MCF 10A (cell line): ENCODE data around the gene SCLT1. TPM values are rescaled to one million over a fixed set of nuclear protein-coding genes. Genes with fewer than 3 reads are reported as not detected.

ENCODE experiments used
- BruUV-seq: library from RNA; stranded (reverse); fragments of 400-500 nt; replicated peaks from 2 replicates; lab custom pipeline; 2021; lab: Mats Ljungman, UMichigan
- CTCF ChIA-PET: fragments of 300-600 bp; sonication (Branson Sonifier 250); formaldehyde crosslinking; extraction: SDS; loops from one replicate; lab custom pipeline; 2021; ENCODE audit warnings: antibody characterized with exemption, inconsistent platforms; lab: Yijun Ruan, JAX
- POLR2A ChIA-PET: fragments of 300-600, 350-650 bp; sonication (Branson Sonifier 250); formaldehyde crosslinking; extraction: SDS; loops from one replicate; lab custom pipeline; 2020; ENCODE audit warnings: antibody characterized with exemption, inconsistent platforms; lab: Yijun Ruan, JAX
- DNase-seq: peaks from one replicate; pipeline ENCODE4 v3.0.0-alpha.2; 2018; ENCODE audit not compliant: unreplicated experiment
- H3K27ac Mint-ChIP-seq: one replicate; pipeline ENCODE4 v1.8.0; 2022; ENCODE audit warnings: mild to moderate bottlenecking, low read depth, mixed read lengths; ENCODE audit not compliant: unreplicated experiment
- H3K27me3 Mint-ChIP-seq: one replicate; pipeline ENCODE4 v1.8.0; 2022; ENCODE audit warnings: mixed read lengths; ENCODE audit not compliant: insufficient read depth, unreplicated experiment
- H3K36me3 Mint-ChIP-seq: one replicate; pipeline ENCODE4 v1.8.0; 2022; ENCODE audit warnings: mild to moderate bottlenecking, moderate library complexity, mixed read lengths; ENCODE audit not compliant: insufficient read depth, unreplicated experiment
- H3K4me1 Mint-ChIP-seq: one replicate; pipeline ENCODE4 v1.8.0; 2022; ENCODE audit warnings: mixed read lengths; ENCODE audit not compliant: insufficient read depth, unreplicated experiment
- H3K4me3 Mint-ChIP-seq: one replicate; pipeline ENCODE4 v1.8.0; 2022; ENCODE audit warnings: mild to moderate bottlenecking, moderate library complexity, mixed read lengths; ENCODE audit not compliant: unreplicated experiment
- H3K9me3 Mint-ChIP-seq: one replicate; pipeline ENCODE4 v1.8.0; 2022; ENCODE audit warnings: mixed read lengths; ENCODE audit not compliant: unreplicated experiment
- CTCF ChIP-seq: fragments of 200-600 bp; IDR thresholded peaks from one replicate; pipeline ENCODE4 v1.8.0; 2022; ENCODE audit warnings: antibody characterized with exemption, mild to moderate bottlenecking; ENCODE audit not compliant: unreplicated experiment
- intact Hi-C: fragments of 100-400 bp; cut with micrococcal nuclease; formaldehyde crosslinking; loops from 2 replicates; pipeline ENCODE4 v1.14.1; 2022
- total RNA-seq: library from RNA; stranded (reverse); gene quantifications from 2 replicates; pipeline ENCODE4 v1.2.3, GENCODE V29; 2022

The SCLT1 gene
- total RNA-seq, 1 experiment from 2014 or later: 20.7 TPM

DNA sequence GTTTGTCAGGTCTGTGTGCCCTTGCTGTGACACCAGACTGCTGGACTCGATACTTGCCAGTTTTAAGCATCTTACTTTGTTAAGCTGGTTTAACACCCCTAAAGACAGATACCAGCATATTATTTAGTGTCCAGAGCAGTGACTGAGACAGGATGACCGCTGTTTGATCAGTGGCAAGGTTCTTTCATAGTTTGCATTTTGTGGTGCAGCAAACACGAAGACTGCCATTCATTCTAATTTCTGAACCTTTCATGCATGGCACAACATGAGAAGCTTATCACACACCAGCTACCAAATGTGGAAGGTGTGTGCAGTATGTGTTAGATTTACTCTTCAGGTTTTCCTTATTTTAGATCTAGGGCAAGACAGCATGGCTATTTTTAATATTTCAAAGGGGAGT, 255.7 kb downstream of the SCLT1 start:
- Mint-ChIP-seq H3K36me3 (peaks cover 57% of the 10 kb centered on the region), H3K4me3 (no peak overlapping the region), H3K27me3 (no peaks in the 10 kb centered on the region), H3K27ac (no peak overlapping the region), H3K9me3 (no peaks in the 10 kb centered on the region), H3K4me1 (peaks cover 6% of the 10 kb centered on the region)
- BruUV-seq: no TSS peak
- intact Hi-C loops: no loop called here
- CTCF ChIA-PET: interaction anchor here (1.6 kb wide), 1 partner anchor 25 kb away, joined by 9 read pairs; no protein-coding TSS in a partner anchor
- no peak for DNase-seq
- no peak for TF ChIP-seq CTCF
- POLR2A ChIA-PET: interaction anchor here (1.4 to 1.5 kb wide), 3 partner anchors 10 to 28 kb away, joined by 3 to 4 read pairs (median 3); partner anchors contain the start of gene JADE1

- ChIA-PET CTCF (interaction anchor here (1.6 kb wide), 1 partner anchor 26 kb away, joined by 9 read pairs; no protein-coding TSS in a partner anchor), POLR2A (interaction anchor here (1.4 to 1.5 kb wide), 3 partner anchors 9 to 27 kb away, joined by 3 to 4 read pairs (median 3); partner anchors contain the start of gene JADE1)
- BruUV-seq: no TSS peak
- Mint-ChIP-seq H3K27me3 (no peaks in the 10 kb centered on the region), H3K4me3 (no peak overlapping the region), H3K9me3 (no peaks in the 10 kb centered on the region), H3K4me1 (peaks cover 6% of the 10 kb centered on the region), H3K36me3 (peaks cover 53% of the 10 kb centered on the region), H3K27ac (no peak overlapping the region)
- no peak for TF ChIP-seq CTCF
- intact Hi-C loops: no loop called here
- no peak for DNase-seq
These were observed 256.1 kb downstream of the SCLT1 start for GRCh38 chr4:128837198-128837597.

- H3K4me1 Mint-ChIP-seq: peaks cover 6% of the 10 kb centered on the region
- CTCF ChIA-PET: interaction anchor here (0.6 kb wide), 2 partner anchors 179 to 214 kb away, joined by 3 to 6 read pairs; no protein-coding TSS in a partner anchor
- intact Hi-C loops: no loop called here
- H3K27ac Mint-ChIP-seq: no peak overlapping the region
- no peak for TF ChIP-seq CTCF
- no TSS peak for BruUV-seq
- H3K9me3 Mint-ChIP-seq: no peaks in the 10 kb centered on the region
- no peak overlapping the region for H3K4me3 Mint-ChIP-seq
- POLR2A ChIA-PET: no interaction called here
- DNase-seq: no peak
- no peaks in the 10 kb centered on the region for H3K27me3 Mint-ChIP-seq
- peaks cover 47% of the 10 kb centered on the region for H3K36me3 Mint-ChIP-seq
These were observed 257.7 kb downstream of the SCLT1 start for GRCh38 chr4:128835498-128836222.

Other genes starting within 250 kb of the SCLT1 start
- gene C4orf33, start 2.6 kb upstream of the SCLT1 start, total RNA-seq: 7.4 and 10.5 TPM in 2 replicates